K562 (cell line): Measurements from ENCODE around the gene RPL39. TPM values are rescaled to one million over a fixed set of nuclear protein-coding genes. Genes with fewer than 3 reads are reported as not detected.
A peak's percentile ranks its signal among the peaks of the same experiment; 100 is the strongest.

Source experiments
- ATF3 ChIP-seq, 2 experiments: fragments of 450-650 bp in 1 of 2; sonication (generic) in 1 of 2; formaldehyde crosslinking in 1 of 2; IDR thresholded peaks in 1 of 2; conservative IDR thresholded peaks in 1 of 2; 2 replicates each; pipeline versions ENCODE4 v1.6.1 to v1.8.1; 2016 to 2023; ENCODE audit warnings: mild to moderate bottlenecking in 2 of 2, moderate library complexity in 2 of 2, inconsistent platforms in 1 of 2, missing genetic modification reagents in 1 of 2
- CREB5 ChIP-seq: fragments of 250-450 bp; sonication (Bioruptor Pico); IDR thresholded peaks from 2 replicates; pipeline ENCODE4 v1.5.0; 2020; ENCODE audit warnings: mild to moderate bottlenecking
- DACH1 ChIP-seq: fragments of 450-650 bp; IDR thresholded peaks from 2 replicates; pipeline ENCODE4 v1.6.1; 2018; ENCODE audit not compliant: partially characterized antibody
- EP400 ChIP-seq: fragments of 450-650 bp; IDR thresholded peaks from 2 replicates; pipeline ENCODE4 v1.6.1; 2017; ENCODE audit warnings: antibody characterized with exemption, mild to moderate bottlenecking, moderate library complexity
- FIP1L1 ChIP-seq: fragments of 200-400 bp; formaldehyde crosslinking; IDR thresholded peaks from 2 replicates; pipeline ENCODE4 v1.6.1; 2018; ENCODE audit warnings: mild to moderate bottlenecking, low read depth, low read length; ENCODE audit not compliant: poor library complexity, severe bottlenecking
- IRF2 ChIP-seq: sonication (generic); formaldehyde crosslinking; IDR thresholded peaks from 2 replicates; pipeline ENCODE4 v1.8.1; 2022; ENCODE audit warnings: mild to moderate bottlenecking, missing genetic modification reagents
- L3MBTL2 ChIP-seq: fragments of 450-650 bp; IDR thresholded peaks from 2 replicates; pipeline ENCODE4 v1.6.1; 2016; ENCODE audit warnings: mild to moderate bottlenecking, moderate library complexity
- MCM2 ChIP-seq: fragments of 450-650 bp; IDR thresholded peaks from 2 replicates; pipeline ENCODE4 v1.6.1; 2017; ENCODE audit warnings: low read depth, mild to moderate bottlenecking
- MYBL2 ChIP-seq, 2 experiments: fragments of 450-650 bp in 1 of 2; sonication (generic) in 1 of 2; formaldehyde crosslinking in 1 of 2; IDR thresholded peaks; 2 replicates each; pipeline versions ENCODE4 v1.6.1 to v1.8.1; 2017 to 2022; ENCODE audit warnings: borderline replicate concordance in 1 of 2, inconsistent platforms in 1 of 2, low read depth in 1 of 2, mild to moderate bottlenecking in 1 of 2, missing genetic modification reagents in 1 of 2, moderate library complexity in 1 of 2
- NFYB ChIP-seq: IDR thresholded peaks from 2 replicates; pipeline ENCODE4 v1.6.1; 2011; ENCODE audit warnings: mild to moderate bottlenecking, moderate library complexity; ENCODE audit not compliant: insufficient read length; ENCODE audit errors: extremely low read depth
- PTTG1 ChIP-seq: fragments of 450-650 bp; IDR thresholded peaks from 2 replicates; pipeline ENCODE4 v1.6.1; 2016; ENCODE audit warnings: low read depth, mild to moderate bottlenecking, missing genetic modification characterization, missing compliant biosample characterization
- RCOR1 ChIP-seq, 2 experiments: IDR thresholded peaks; 2 replicates each; pipeline ENCODE4 v1.6.1; 2012; ENCODE audit warnings: low read depth in 2 of 2, low read length in 2 of 2, borderline replicate concordance in 1 of 2, improper control_type of control experiment in 1 of 2
- SAFB ChIP-seq: fragments of 200-400 bp; formaldehyde crosslinking; IDR thresholded peaks from 2 replicates; pipeline ENCODE4 v1.6.1; 2017; ENCODE audit warnings: low read depth, low read length, borderline replicate concordance
- SMAD1 ChIP-seq: fragments of 150-350 bp; IDR thresholded peaks from 2 replicates; pipeline ENCODE4 v1.6.1; 2014; ENCODE audit warnings: low read length, low read depth; ENCODE audit not compliant: partially characterized antibody
- SMAD2 ChIP-seq: fragments of 150-350 bp; IDR thresholded peaks from 2 replicates; pipeline ENCODE4 v1.6.1; 2014; ENCODE audit warnings: low read depth, mild to moderate bottlenecking, low read length
- SNRNP70 ChIP-seq: fragments of 200-400 bp; formaldehyde crosslinking; optimal IDR thresholded peaks from 2 replicates; pipeline ENCODE3; 2017; ENCODE audit warnings: low read depth, low read length
- SRSF9 ChIP-seq: fragments of 200-400 bp; formaldehyde crosslinking; IDR thresholded peaks from 2 replicates; pipeline ENCODE4 v1.6.1; 2017; ENCODE audit warnings: low read depth, low read length, borderline replicate concordance
- THRAP3 ChIP-seq: fragments of 450-650 bp; IDR thresholded peaks from 2 replicates; pipeline ENCODE4 v1.6.1; 2016; ENCODE audit warnings: mild to moderate bottlenecking, inconsistent platforms, borderline replicate concordance
- TRIM24 ChIP-seq, 2 experiments: fragments of 450-650 bp; IDR thresholded peaks; 2 replicates each; pipeline ENCODE4 v1.6.1; 2016
- ZBED1 ChIP-seq: IDR thresholded peaks from 2 replicates; pipeline ENCODE4 v1.6.1; 2014
- ZFP30 ChIP-seq: fragments of 250-450 bp; sonication (Bioruptor Pico); IDR thresholded peaks from 2 replicates; pipeline ENCODE4 v1.8.0; 2022; ENCODE audit warnings: moderate library complexity, mild to moderate bottlenecking, inconsistent platforms, borderline replicate concordance
- ZNF124 ChIP-seq: sonication (generic); formaldehyde crosslinking; IDR thresholded peaks from 2 replicates; pipeline ENCODE4 v1.8.1; 2022; ENCODE audit warnings: missing genetic modification reagents
- ZNF175 ChIP-seq: fragments of 200-800 bp; sonication (Bioruptor generic); IDR thresholded peaks from 2 replicates; pipeline ENCODE4 v1.6.1; 2016; ENCODE audit warnings: low read depth, mild to moderate bottlenecking, missing genetic modification characterization, missing compliant biosample characterization
- ZNF408 ChIP-seq: fragments of 250-450 bp; sonication (Bioruptor Pico); IDR thresholded peaks from 2 replicates; pipeline ENCODE4 v1.4.0; 2020; ENCODE audit warnings: low read depth, mild to moderate bottlenecking, moderate library complexity
- ZNF431 ChIP-seq: sonication (generic); formaldehyde crosslinking; IDR thresholded peaks from 2 replicates; pipeline ENCODE4 v1.8.0; 2022; ENCODE audit warnings: mild to moderate bottlenecking, missing genetic modification reagents
- ZNF57 ChIP-seq: fragments of 450-650 bp; formaldehyde crosslinking; IDR thresholded peaks from 2 replicates; pipeline ENCODE4 v1.4.0; 2020; ENCODE audit warnings: mild to moderate bottlenecking, moderate library complexity
- ZNF644 ChIP-seq: fragments of 200-800 bp; sonication (Bioruptor generic); IDR thresholded peaks from 2 replicates; pipeline ENCODE4 v1.6.1; 2016; ENCODE audit warnings: low read depth, missing genetic modification characterization, missing compliant biosample characterization
- polyA plus RNA-seq, 8 experiments: library from polyadenylated mRNA; depleted of rRNA in 4 of 8; stranded (reverse) in 5 of 8; unstranded in 3 of 8; fragments of >200 nt; fragmentation: Nextera tagmentation in 2 of 8; fragmentation: Illumina TruSeq in 1 of 8; extraction: Ambion mirVana in 2 of 8; extraction: Trizol in 1 of 8; gene quantifications; 2 replicates each; pipeline versions ENCODE4 v1.2.1 to v1.2.3, GENCODE V29; 2011 to 2014; ENCODE audit warnings: inconsistent platforms in 1 of 8, missing spikeins in 1 of 8
- total RNA-seq, 7 experiments: library from RNA; depleted of rRNA in 6 of 7; stranded (reverse); fragments of >200 nt in 6 of 7; fragmentation: Illumina TruSeq in 2 of 7; extraction: Trizol in 2 of 7; gene quantifications; 2 replicates each; pipeline versions ENCODE4 v1.2.1 to v1.2.3, GENCODE V29; 2011 to 2021; ENCODE audit warnings: low replicate concordance in 1 of 7

RPL39 gene
- total and polyA plus RNA-seq, 9 of the 15 experiments (the other 6 are each of a cell fraction or from before 2014, with no cell fraction given) = 1,382 to 5,043 (median 3,226) TPM

GRCh38 chrX:119791437-119792231 lies at the start of gene RPL39 (continued):
- TF ChIP-seq SMAD1 (peak; percentile 58), ZFP30 (no peak), NFYB (no peak), SMAD2 (no peak), MYBL2 (IDR thresholded peaks at IDR 0.05; ENCODE audit: low read depth) (no peak), MYBL2 (CRISPR knock-in tag; IDR thresholded peaks at IDR 0.05; ENCODE audit: borderline replicate concordance) (no peak), FIP1L1 (no peak), ZNF408 (CRISPR knock-in tag) (no peak), SAFB (no peak), ATF3 (IDR thresholded peaks at IDR 0.05) (no peak; the same call in 1 of the 2 replicates), ATF3 (CRISPR knock-in tag; conservative IDR thresholded peaks at IDR 0.05) (peak; percentile 51), ZNF124 (CRISPR knock-in tag) (no peak), ZNF175 (CRISPR knock-in tag) (peak; percentile 64; the same call in 1 of the 2 replicates), ZNF431 (CRISPR knock-in tag) (no peak), SNRNP70 (no peak), THRAP3 (no peak), TRIM24 (IDR thresholded peaks at IDR 0.05) (no peak), IRF2 (CRISPR knock-in tag) (no peak), PTTG1 (no peak), EP400 (peak; percentile 97), CREB5 (CRISPR knock-in tag) (no peak), ZNF57 (CRISPR knock-in tag) (no peak), MCM2 (no peak), DACH1 (no peak), ZNF644 (tag) (no peak), ZBED1 (no peak), L3MBTL2 (peak; percentile 64), RCOR1 (IDR thresholded peaks at IDR 0.05; ENCODE audit: borderline replicate concordance in 1 of 2, low read depth in 2 of 2, low read length in 2 of 2) (peak in 1 of 2 experiments; percentile 15; a peak in 1 of 4 replicates), SRSF9 (no peak)
